GM19035 (cell line): ENCODE results near the gene TRIM33.
A peak's percentile ranks its signal among the peaks of the same experiment; 100 is the strongest.

Experiments
- ATAC-seq: cut with Tn5 transposase; IDR thresholded peaks from one replicate; pipeline ENCODE4 v1.9.1; 2021; ENCODE audit not compliant: unreplicated experiment

Gene TRIM33

GRCh38 chr1:114359791-114360190, 151.2 kb downstream of the TRIM33 start:
- no peak for ATAC-seq

GRCh38 chr1:114355240-114355639, 155.8 kb downstream of the TRIM33 start:
- no peak for ATAC-seq

- ATAC-seq, result no peak
Observed at GRCh38 chr1:114353262-114353661, 157.7 kb downstream of the TRIM33 start.

GRCh38 chr1:114352797-114353196, 158.2 kb downstream of the TRIM33 start:
- ATAC-seq, result no peak

GRCh38 chr1:114350731-114351445, 160.1 kb downstream of the TRIM33 start:
- ATAC-seq, result no peak

- no peak for ATAC-seq
Observed at GRCh38 chr1:114349891-114350605, 161.0 kb downstream of the TRIM33 start.

GRCh38 chr1:114347431-114348209, 163.4 kb downstream of the TRIM33 start:
- no peak for ATAC-seq

GRCh38 chr1:114346480-114347029, 164.4 kb downstream of the TRIM33 start:
- peak; percentile 99 for ATAC-seq

- ATAC-seq, result peak; percentile 38
Observed at GRCh38 chr1:114345930-114346479, 165.0 kb downstream of the TRIM33 start.

- ATAC-seq, result no peak
Observed at GRCh38 chr1:114344656-114345055, 166.3 kb downstream of the TRIM33 start.
